Cardiac muscle cell (in vitro differentiated cells and primary cell): Measurements from ENCODE around the gene ISYNA1. TPM values are rescaled to one million over a fixed set of nuclear protein-coding genes. Genes with fewer than 3 reads are reported as not detected.

Source experiments
- DNase-seq, 2 donors: peaks; one replicate each; pipeline versions ENCODE4 v3.0.0 to v3.0.0-alpha.2; 2010 to 2017; ENCODE audit warnings: low read depth in 1 of 2, low spot score in 1 of 2
- H3K27ac ChIP-seq: fragments of 200-600 bp; sonication (generic); 2 replicates; pipeline ENCODE4 v1.5.1; 2016
- H3K27me3 ChIP-seq: fragments of 200-600 bp; sonication (generic); 2 replicates; pipeline ENCODE4 v1.6.0; 2016; ENCODE audit warnings: control low read depth
- H3K36me3 ChIP-seq: fragments of 200-600 bp; sonication (generic); 2 replicates; pipeline ENCODE4 v1.5.1; 2016; ENCODE audit warnings: control low read depth
- H3K4me1 ChIP-seq: fragments of 200-600 bp; sonication (generic); 2 replicates; pipeline ENCODE4 v1.8.1; 2017; ENCODE audit warnings: low read depth, mild to moderate bottlenecking, mixed run types
- H3K4me3 ChIP-seq: fragments of 200-600 bp; sonication (generic); 2 replicates; pipeline ENCODE4 v1.5.1; 2016; ENCODE audit warnings: mild to moderate bottlenecking
- H3K9me3 ChIP-seq: fragments of 200-600 bp; sonication (generic); 2 replicates; pipeline ENCODE4 v1.5.1; 2017; ENCODE audit warnings: low read depth, mild to moderate bottlenecking, control low read depth
- polyA plus RNA-seq: library from polyadenylated mRNA; unstranded; fragments of >200 nt; fragmentation: Nextera tagmentation; extraction: Ambion mirVana; gene quantifications from 2 replicates; pipeline ENCODE4 v1.2.1, GENCODE V29; 2016
- total RNA-seq: library from RNA; depleted of rRNA; stranded (reverse); fragments of >200 nt; gene quantifications from 2 replicates; pipeline ENCODE4 v1.2.3, GENCODE V29; 2016
- TF ChIP-seq, protein P1 (sequence below): IDR thresholded peaks from 2 replicates; pipeline ENCODE4 v1.5.1; 2012; ENCODE audit warnings: low read depth, mild to moderate bottlenecking, low read length

ISYNA1 gene
- total and polyA plus RNA-seq, 2 experiments from 2014 or later = 298 to 370 TPM

DNA sequence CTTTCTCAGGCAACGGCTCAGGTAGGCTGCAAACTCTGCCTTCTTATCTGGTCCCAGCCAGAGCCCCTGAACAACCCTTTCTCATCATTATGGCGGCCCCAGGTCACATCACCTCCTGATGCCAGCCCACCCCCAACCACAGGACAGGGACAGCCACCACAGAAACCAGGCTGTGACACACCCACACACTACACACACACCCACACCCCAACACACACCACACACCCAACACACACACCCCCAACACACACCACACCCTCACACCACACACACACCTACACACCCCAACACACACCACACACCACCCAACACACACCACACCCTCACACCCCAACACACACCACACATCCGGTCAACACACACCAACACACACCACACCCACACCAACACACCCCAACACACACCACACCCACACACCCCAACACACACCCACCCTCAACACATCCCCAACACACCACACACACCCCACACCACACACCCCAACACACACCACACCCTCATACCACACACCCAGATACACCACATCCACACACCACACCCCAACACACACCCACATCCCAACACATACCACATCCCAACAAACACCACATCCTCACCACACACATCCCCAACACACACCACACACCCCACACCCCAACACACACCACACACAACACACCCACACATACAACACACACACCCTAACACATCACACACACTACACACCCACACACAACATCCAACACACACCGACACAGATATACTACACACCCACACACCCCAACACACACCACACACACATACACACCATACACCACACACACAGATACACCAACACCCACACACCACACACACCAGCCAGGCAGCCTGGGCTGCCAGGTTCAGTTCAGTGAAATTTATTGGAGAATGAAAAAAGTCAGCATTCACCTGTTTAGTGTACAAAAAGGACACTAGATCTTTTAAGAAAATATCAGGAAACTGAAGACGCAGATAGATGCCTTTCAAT is 4.2 kb upstream of the ISYNA1 start:
- TF ChIP-seq, protein P1, sequence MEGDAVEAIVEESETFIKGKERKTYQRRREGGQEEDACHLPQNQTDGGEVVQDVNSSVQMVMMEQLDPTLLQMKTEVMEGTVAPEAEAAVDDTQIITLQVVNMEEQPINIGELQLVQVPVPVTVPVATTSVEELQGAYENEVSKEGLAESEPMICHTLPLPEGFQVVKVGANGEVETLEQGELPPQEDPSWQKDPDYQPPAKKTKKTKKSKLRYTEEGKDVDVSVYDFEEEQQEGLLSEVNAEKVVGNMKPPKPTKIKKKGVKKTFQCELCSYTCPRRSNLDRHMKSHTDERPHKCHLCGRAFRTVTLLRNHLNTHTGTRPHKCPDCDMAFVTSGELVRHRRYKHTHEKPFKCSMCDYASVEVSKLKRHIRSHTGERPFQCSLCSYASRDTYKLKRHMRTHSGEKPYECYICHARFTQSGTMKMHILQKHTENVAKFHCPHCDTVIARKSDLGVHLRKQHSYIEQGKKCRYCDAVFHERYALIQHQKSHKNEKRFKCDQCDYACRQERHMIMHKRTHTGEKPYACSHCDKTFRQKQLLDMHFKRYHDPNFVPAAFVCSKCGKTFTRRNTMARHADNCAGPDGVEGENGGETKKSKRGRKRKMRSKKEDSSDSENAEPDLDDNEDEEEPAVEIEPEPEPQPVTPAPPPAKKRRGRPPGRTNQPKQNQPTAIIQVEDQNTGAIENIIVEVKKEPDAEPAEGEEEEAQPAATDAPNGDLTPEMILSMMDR = no peak
- Histone ChIP-seq H3K9me3 (no peaks in the 10 kb centered on the region), H3K27me3 (no peaks in the 10 kb centered on the region), H3K36me3 (peaks cover 9% of the 10 kb centered on the region), H3K27ac (no peak overlapping the region), H3K4me1 (peaks cover 24% of the 10 kb centered on the region), H3K4me3 (no peak overlapping the region)
- no peak for DNase-seq

DNA sequence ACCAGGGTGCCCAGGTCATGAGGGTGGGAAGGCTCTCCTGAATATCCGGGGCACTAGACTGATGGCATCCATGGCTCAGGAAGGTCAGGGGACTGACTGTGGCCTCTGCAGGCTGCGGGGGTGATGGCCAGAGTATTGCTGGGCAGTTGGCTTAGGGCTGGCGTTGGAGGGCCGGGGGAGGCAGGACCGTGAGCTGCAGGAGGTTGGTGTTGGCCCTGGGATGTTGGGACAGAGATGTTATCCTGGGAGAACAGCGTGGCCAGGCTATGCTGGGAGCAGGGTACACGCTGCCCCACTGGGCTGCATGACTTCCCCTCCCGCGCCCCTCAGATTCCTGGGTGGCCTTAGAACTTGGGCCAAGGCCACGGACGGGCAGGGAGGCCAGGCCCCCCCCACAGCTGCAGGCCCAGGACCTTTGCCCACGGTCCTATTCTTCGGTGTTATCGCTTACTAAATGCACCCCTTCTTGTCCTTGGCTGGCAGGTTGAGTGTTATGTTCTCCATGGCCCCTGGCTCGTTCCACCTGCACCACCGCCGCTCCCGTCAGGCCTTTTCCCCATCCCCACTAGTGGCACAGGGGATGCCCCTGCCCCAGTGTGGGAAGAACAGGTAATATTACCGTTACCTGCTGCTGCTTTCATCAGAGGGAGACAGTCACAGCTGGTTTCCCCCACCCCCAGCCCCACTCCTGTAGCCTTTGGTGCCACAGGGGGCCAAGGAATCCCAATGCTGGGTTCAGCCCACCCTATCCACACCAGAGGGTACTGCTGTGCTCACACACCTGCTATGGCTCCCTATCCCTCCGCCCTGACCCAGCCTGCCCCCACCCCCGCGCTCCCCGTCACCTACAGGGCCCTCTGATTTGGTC is 3.2 kb upstream of the ISYNA1 start:
- TF ChIP-seq, protein P1 = no peak
- Histone ChIP-seq H3K4me3 (no peak overlapping the region), H3K27me3 (no peaks in the 10 kb centered on the region), H3K27ac (peak overlapping the region; percentile 95), H3K9me3 (no peaks in the 10 kb centered on the region), H3K4me1 (peaks cover 21% of the 10 kb centered on the region), H3K36me3 (peaks cover 9% of the 10 kb centered on the region)
- DNase-seq = no peak

DNA sequence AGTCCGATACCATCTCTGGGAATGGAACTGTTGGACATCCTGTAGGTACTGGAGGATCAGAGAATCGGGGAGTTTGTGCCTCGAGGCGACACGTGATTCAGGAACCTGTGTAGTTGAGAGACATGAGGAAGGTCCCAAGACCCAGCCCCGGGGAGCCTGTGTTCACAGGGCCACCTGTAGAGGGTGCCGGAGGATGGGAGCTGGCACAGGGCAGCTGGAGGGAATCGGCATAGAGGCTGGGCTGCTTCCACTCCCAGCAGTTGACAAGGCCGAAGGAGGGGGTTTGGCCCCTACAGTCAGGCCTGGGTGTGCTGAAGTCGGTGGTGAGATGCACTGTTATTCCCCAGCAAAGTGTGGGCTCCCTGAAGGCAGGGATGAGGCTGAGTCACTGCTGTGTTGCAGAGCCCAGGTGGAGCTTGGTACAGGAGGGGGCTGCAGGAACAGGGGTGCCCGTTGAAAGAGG is 2.5 kb upstream of the ISYNA1 start:
- H3K4me1 ChIP-seq = peaks cover 21% of the 10 kb centered on the region
- peak in 1 of 2 donors; percentile 54 for DNase-seq

DNA sequence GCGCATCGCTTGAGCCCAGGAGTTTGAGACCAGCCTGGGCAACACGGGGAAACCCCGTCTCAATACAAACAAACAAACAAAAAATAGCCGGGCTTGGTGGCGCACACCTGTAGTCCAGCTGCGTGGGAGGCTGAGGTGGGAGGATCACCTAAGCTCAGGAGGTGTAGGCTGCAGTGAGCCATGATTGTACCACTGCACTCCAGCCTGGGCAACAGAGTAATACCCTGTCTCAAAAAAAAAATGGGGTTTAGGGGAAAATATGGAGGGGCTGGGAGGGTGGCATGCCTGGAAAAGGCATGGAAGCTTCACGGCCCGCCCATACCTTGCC is 1.9 kb upstream of the ISYNA1 start:
- Histone ChIP-seq H3K27me3 (no peaks in the 10 kb centered on the region), H3K36me3 (peaks cover 5% of the 10 kb centered on the region), H3K9me3 (no peaks in the 10 kb centered on the region), H3K4me3 (no peak overlapping the region), H3K4me1 (peaks cover 21% of the 10 kb centered on the region), H3K27ac (peak overlapping the region; percentile 95)
- TF ChIP-seq, protein P1 = no peak
- no peak for DNase-seq

More for the DNA sequence above, 2.5 kb upstream of the ISYNA1 start:
- no peaks in the 10 kb centered on the region for H3K9me3 ChIP-seq
- H3K27ac ChIP-seq = peak overlapping the region; percentile 95
- H3K4me3 ChIP-seq = no peak overlapping the region
- no peaks in the 10 kb centered on the region for H3K27me3 ChIP-seq
- H3K36me3 ChIP-seq = peaks cover 9% of the 10 kb centered on the region
- TF ChIP-seq, protein P1 = peak; percentile 26
